Measurements from ENCODE around the gene LTBP2.
"Not testable (repeated sequence)": the region's sequence is repeated elsewhere in the genome, so short reads cannot be mapped to it uniquely, and the experiment has no call there.

Gene LTBP2

DNA sequence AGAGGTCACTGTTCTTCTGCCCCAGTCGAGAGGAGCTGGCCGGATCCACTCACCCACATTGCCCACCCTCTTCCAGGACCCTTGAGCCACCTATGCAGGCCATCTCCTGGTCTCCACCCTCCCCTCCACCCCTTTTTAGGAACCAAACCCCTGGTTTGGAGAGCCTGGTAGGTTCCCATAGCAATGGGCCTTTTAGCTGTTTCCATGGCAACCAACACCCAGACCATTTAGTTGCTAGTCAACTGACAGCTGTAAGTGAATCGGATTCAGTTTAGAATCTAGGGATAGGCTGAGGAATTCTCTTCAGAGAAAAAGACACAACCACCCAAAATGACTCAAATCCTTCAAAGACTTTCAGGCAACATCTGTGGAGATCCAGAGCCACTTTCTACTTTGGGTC is 135.4 kb downstream of the LTBP2 start:
- no peak for DNase-seq

DNA sequence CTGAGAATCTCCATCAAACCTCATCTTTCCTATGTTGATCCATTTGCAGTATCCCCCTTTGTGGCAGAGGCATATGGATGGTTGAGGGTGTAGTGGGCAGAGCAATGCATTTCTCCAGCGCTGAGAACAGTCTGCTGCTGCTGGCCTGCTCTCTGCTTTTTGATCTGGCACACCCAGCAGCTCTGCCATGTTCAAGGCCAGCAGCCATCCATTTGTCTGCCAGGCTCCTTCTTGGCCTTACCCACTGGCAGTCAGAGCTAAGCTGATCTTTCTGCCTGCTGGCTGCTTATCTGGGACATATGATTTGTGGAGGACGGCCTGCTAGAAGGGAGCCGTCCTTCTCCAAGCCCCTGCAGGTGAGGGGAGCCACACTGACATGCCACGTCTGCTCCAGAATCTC is 135.9 kb downstream of the LTBP2 start:
- no peak for DNase-seq

DNA sequence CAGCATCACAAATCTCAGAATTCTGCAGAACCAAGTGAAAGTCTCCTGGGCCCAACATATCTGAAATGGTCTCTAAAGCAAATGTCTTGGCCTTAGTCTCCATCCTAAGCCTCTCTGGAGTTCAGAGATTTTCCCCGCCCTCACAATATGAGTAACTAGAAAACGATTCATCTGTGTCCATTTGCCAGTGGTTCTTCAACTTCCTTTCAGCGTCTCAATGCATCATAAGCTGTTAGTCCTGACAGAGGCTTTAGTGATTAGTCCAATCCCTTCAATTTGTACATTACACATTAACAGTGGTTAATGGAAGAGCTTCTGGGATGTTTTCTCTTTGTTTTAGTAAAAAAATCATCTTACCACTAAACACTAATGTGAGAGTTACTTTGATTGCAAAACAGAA is 136.4 kb downstream of the LTBP2 start:
- no peak for DNase-seq

DNA sequence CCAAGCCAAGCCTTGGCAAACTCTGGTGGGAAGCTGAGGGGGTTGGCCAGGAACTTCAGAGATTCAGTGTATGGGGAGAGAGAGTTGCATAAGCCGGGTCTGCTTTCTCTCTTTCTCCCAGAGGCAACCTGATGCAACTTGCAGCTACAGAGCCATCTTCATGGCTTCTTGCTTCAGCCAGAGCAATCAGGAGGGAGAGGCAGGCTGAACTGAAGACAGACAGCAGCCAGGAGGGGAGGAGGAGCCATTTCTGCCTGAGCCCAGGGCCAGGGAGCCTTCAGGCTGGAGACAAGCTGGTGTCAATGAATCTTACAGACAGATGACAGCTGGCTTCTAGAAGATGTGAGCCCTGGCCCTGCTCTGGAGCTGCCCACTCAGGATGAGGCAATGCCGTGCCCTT is 137.7 kb downstream of the LTBP2 start:
- DNase-seq: no peak

DNA sequence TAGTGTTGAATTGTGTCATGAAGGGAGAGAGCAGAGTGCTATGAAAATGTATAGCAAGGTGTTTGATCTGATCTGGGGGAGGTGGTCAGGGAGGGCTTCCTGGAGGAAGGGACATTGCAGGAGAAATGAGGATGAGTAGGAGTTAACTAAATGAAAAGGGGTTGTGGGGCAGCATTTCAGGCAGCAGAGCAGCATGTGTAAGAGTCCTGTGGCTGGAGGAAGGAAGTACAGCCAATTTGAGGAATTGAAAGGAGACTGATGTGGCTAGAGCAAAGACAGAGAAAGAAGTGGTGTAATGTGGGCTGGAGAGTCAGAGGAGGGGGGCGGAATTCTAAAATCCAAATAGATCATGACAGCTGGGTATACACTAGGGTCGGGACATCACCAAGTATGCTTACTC is 139.4 kb downstream of the LTBP2 start:
- DNase-seq: no peak

DNA sequence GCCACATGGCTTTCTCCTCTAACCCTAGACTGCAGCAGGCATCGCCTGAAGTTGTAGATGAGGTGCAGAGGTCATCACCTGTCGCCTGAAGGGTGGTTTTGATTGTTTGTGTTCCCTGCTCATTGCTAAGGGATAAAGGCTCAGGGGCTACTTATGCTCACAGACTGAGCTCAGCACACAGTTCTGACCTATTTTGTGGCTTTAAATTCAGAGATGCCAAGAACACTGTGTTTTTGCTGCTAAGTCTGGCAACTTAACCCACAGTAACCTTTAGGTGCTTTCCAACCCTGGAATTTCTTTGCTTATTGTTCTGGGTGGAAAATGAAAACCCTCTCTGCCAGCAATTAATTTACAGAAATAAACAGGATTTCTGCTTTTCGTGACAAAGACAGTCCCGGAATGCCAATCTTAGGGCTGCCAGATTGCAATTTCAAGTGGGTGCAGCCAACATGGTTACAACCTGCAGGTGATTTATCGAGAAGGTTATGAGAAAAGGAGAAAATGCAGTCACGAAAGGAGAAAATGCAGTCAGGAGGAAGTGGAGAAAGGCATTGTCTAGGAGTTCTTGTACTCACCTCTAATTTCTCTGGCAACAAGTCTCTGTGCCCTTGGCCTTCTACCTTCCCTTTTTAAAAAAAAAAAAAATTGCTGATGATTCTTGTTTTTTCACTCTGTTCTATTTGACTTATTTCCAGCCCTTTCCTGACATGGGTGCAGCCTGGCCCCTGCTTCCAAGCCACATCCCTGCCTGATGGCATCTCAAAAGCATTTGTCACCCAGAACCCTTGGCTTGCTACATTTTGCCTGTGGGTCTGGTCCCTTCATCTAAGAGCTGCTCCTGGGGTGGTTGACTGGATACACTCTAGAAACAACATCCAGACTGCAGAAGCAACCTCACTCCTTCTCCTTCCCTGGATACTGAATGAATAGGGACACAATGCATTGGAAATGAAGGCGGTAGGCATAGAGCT is 142.2 kb downstream of the LTBP2 start:
- no peak for DNase-seq

DNA sequence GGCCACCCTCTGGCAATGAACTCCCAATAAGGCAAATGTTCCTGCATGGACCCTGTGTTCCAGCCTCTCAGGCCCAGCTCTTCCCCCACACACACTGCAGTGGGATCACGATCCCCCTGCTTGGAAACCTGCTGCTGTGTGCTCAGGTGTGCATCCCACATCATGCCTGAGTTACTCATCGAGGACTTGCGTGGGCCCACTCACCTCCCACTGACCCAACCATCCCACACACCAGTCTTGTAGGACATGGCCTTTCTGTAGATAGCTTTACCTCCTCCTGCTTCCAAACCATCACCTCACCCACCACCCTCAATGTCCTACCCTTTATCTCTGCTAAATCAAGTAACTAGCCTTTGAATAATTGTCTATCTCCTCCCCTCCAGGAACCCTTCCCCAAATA is 143.5 kb downstream of the LTBP2 start:
- no peak for DNase-seq

DNA sequence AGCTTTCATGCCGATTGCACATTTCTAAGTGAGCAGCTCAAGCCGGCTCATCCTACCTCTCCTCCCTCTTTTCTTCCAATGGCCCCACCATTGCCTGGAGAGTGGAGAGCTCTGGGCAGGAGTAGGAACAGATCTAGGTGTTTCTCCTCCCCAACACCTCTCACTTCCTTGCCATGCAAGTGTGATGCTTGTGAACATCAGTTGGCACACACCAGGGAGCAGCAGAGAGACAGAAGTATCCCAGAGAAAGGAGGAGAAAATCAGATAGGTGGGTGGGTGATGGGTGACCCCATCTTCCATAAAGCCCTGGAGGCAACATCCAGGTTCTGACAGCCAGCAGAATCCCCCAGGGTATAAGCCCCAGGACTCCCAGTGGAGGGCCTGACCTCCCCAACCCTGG is 146.7 kb downstream of the LTBP2 start:
- DNase-seq: no peak

DNA sequence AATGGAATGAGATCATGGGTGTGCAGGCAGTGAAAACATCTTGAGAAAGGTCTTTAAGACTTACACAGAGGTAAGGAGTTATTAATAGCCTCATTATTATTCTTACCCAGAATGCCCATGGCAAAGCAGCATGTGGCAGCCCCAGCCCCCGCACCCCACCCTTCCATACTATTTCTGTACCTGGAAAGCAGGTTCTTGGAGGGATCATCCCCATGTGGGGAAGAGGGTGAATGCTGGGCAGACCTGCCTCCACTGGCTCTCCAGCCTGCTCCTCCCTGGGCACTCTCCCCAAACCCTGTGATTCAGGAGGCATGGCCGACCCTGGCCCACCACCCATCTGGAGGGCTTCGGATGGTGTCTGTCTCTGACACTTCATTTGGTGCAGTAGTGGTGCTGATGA is 147.3 kb downstream of the LTBP2 start:
- DNase-seq: no peak

DNA sequence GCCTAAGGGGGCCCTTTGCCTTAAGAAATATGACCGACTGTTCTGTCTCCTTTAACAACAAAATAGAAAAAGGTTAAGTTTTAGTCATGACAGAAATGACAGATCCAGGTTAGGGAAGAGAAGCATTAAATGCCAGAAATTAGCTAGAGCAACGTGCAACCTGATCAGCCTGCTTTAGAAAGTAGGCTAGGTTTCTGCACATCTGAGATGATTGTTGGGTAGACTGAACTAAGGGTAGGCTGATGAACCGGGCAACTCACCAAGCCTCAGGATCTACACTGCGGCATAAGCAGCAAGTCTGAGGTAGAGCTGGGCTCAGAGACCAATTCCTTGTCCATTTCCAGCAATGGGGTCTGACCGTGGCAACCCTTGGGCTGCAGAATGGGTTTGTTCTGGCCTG is 148.3 kb downstream of the LTBP2 start:
- no peak for DNase-seq

DNA sequence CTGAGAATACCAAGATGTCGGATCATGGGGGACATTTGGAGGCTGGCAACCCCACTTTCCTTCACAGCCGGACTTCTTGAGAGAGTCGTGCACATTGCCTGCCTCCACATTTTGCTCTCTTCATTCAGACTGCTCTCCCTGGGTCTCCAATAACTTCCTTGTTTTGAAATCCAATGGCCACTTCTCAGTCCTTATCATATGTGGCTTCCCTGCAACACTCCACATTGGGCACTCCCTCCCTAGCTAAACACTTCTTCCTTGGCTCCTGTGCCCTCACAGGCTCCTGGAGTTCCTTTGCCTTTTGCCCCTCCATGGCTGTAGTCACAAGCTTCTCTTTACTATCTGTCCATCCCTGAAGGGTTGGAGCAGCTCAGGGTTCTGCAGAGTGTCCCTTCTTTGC is 149.0 kb downstream of the LTBP2 start:
- DNase-seq: no peak

DNA sequence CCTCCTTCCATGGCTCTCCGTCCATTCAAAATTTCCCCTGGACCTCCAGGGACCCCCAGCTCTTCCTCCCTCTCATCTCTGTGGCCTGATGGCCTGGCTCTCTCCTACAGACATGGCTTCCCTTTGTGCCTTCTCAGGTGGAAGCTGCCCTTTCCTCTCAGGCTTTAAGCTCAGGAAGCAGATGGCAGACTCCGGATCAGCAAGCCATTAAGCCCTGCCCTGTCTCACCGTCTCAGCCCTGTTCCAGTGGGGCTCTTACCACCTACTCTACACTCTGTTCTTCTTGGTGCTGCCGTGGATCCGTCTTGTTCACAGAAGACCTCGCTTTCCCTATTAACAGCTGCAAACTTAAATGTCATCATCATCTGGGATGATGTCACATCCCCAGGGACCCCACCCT is 152.1 kb downstream of the LTBP2 start:
- no peak for DNase-seq

DNA sequence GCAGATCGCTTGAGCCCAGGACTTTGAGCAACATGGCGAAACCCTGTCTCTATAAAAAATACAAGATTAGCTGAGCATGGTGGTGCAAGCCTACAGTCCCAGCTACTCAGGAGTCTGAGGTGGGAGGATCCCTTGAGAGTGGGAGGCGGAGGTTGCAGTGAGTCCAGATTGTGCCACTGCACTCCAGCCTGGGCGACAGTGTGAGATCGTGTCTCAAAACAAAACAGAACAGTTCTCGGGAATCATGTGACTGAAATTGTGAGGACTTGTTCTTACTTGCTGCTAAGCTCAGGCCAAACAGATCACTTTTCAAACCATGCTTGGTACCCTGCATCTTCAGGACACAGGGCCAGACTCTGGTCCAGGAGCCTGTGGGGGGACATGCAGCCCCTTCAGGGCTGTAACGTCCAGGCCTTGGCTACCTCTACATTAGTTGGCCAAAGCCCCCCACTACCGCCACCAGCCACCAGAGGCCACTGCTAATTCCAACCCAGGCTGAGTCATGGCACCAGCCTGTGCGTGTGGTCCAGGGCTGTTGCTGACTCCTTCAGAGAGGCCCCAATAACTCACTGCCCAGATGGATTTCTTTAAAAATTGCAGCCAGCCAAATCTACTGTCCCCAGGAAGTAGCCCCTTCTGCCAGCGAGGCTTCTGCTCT is 152.6 kb downstream of the LTBP2 start:
- DNase-seq: no peak

DNA sequence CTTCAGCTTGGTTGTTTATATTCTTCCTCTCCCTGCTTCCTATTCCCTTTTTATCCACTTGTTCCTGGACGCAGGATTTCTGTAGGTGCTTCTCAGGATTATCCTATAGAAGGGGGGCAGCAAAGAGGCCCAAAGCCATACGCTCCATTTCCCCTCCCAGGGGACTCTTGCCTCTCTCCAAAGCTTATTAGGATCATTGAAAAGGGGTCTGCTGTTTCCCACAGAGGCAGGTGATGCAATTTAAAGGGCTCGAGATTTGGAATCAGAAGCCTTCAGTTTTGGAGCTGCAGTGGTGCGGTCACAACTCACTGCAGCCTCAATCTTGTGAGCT is 154.5 kb downstream of the LTBP2 start:
- DNase-seq: no peak

DNA sequence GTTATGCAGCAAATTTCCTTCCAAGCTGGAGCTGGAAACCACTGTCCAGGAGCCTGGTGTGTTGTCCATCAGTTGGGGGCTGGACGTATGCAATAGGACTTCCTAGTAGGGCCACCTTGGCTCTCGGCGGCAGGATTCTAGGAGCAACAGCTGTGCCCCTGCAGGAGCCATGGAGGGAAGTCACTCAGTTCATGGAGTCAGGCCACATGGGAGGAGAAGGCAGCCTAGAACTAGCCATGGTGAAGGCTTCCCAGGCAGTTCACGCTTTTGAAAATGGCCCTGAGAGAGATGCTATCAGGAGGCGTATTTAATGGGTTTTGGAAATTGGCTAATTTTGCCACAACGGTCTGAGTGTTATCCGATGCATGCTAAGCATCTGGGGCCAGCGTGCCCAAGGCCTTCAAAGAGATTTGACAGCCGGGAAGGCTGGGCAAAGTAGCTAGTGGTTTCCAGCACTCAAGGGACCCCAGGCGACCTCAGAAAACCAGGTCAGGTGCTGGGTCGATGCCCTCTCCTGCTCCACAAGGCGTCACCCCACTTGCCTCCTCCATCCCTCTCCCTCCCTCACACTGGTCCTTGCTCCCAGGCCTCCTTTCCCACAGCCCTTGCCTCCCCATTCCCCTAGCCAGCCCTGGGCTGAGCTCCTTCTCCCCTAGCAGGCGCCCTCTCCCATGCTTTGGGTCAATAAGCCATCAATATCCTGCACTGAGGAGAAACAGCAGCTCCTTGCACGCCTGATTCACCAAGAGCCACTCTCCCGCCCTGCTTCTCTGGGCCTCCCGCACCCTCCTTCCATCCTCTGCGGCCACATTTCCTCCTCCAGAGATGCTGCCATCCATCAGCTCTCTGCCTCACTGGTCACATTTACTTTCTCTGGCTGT is 155.1 kb downstream of the LTBP2 start:
- DNase-seq: no peak

DNA sequence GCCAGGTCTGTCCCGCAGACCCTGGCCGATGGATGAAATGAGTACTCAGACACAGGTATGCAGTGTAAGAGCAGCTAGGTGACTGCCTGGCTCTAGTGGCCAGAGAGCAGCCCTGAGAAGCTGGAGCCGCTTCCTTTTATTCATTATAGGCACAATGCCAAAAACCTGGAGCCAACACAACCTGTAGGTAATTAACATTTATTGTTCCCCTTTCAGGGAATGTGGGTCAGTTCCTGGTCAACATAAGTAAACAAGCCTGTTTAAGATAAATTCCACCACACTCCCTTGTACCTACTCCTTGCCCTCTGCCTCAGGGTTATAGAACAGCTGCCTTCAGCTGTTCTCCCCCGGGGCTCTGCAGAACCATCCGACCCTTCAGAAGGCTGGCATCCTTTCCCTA is 157.6 kb downstream of the LTBP2 start:
- DNase-seq: not testable (repeated sequence)

Data from T-helper 1 cell (primary cell).